Breast epithelium (tissue), 4 donors: ENCODE results near the gene IGF2. TPM values are rescaled to one million over a fixed set of nuclear protein-coding genes. Genes with fewer than 3 reads are reported as not detected.

Experiments
- DNase-seq, 2 donors: peaks; one replicate each; pipeline ENCODE4 v3.0.0-alpha.2; 2019; ENCODE audit warnings: low spot score in 2 of 2
- H3K27ac ChIP-seq, 2 donors: fragments of 200-600 bp; sonication (generic) in 1 of 2; one replicate each; pipeline ENCODE4 v1.5.1; 2016 to 2019; ENCODE audit warnings: mild to moderate bottlenecking in 1 of 2
- H3K27me3 ChIP-seq, 2 donors: fragments of 200-600 bp; sonication (generic) in 1 of 2; one replicate each; pipeline versions ENCODE4 v1.5.1 to v1.6.0; 2017 to 2019; ENCODE audit warnings: control low read depth in 1 of 2, mild to moderate bottlenecking in 1 of 2
- H3K36me3 ChIP-seq: fragments of 200-600 bp; one replicate; pipeline ENCODE4 v1.5.1; 2019
- H3K4me1 ChIP-seq, 2 donors: fragments of 200-600 bp; sonication (generic); one replicate each; pipeline ENCODE4 v1.5.1; 2016 to 2019; ENCODE audit warnings: control low read depth in 1 of 2
- H3K4me3 ChIP-seq, 3 donors: fragments of 200-600 bp; sonication (generic); 1 replicate in 2 of 3; 2 replicates in 1 of 3; pipeline ENCODE4 v1.5.1; 2016 to 2019; ENCODE audit warnings: mild to moderate bottlenecking in 3 of 3, moderate library complexity in 2 of 3
- H3K9me3 ChIP-seq, 2 donors: fragments of 200-600 bp; sonication (generic) in 1 of 2; one replicate each; pipeline ENCODE4 v1.5.1; 2016 to 2019; ENCODE audit warnings: control low read depth in 1 of 2
- POLR2A ChIP-seq: fragments of 450-650 bp; IDR thresholded peaks from one replicate; pipeline ENCODE4 v1.6.1; 2016; ENCODE audit warnings: antibody characterized with exemption, mild to moderate bottlenecking, moderate library complexity
- POLR2AphosphoS5 ChIP-seq, 3 donors: sonication (generic); formaldehyde crosslinking; IDR thresholded peaks; one replicate each; pipeline ENCODE4 v1.6.1; 2017; ENCODE audit warnings: antibody characterized with exemption in 3 of 3
- intact Hi-C: fragments of 100-400 bp; cut with DNase I; formaldehyde crosslinking; loops from one replicate; pipeline ENCODE4 v1.15.1; 2023; ENCODE audit warnings: low total_unique reads
- total RNA-seq, 3 donors: library from RNA; depleted of rRNA; stranded (reverse); fragments of >200 nt; gene quantifications; one replicate each; pipeline ENCODE4 v1.1.0, GENCODE V29; 2016
- TF ChIP-seq, protein P1 (sequence below), 3 donors: fragments of 450-650 bp; IDR thresholded peaks; one replicate each; pipeline ENCODE4 v1.5.1; 2016 to 2017; ENCODE audit warnings: antibody characterized with exemption in 3 of 3, mild to moderate bottlenecking in 3 of 3, moderate library complexity in 3 of 3

IGF2 gene
- total RNA-seq, 3 donors from 2014 or later, result 13.6 to 65.7 (median 65.2) TPM

GRCh38 chr11:2135018-2135569 lies 4.1 kb downstream of the IGF2 start:
- Histone ChIP-seq H3K9me3 (no peaks in the 10 kb centered on the region), H3K4me3 (no peak overlapping the region), H3K36me3 (no peaks in the 10 kb centered on the region), H3K27me3 (peaks cover 9 to 80% of the 10 kb centered on the region in 2 donors), H3K27ac (no peak overlapping the region), H3K4me1 (peaks cover 7 to 8% of the 10 kb centered on the region in 2 donors)
- DNase-seq, result no peak
- intact Hi-C loops, result no loop called here
- TF ChIP-seq, protein P1, sequence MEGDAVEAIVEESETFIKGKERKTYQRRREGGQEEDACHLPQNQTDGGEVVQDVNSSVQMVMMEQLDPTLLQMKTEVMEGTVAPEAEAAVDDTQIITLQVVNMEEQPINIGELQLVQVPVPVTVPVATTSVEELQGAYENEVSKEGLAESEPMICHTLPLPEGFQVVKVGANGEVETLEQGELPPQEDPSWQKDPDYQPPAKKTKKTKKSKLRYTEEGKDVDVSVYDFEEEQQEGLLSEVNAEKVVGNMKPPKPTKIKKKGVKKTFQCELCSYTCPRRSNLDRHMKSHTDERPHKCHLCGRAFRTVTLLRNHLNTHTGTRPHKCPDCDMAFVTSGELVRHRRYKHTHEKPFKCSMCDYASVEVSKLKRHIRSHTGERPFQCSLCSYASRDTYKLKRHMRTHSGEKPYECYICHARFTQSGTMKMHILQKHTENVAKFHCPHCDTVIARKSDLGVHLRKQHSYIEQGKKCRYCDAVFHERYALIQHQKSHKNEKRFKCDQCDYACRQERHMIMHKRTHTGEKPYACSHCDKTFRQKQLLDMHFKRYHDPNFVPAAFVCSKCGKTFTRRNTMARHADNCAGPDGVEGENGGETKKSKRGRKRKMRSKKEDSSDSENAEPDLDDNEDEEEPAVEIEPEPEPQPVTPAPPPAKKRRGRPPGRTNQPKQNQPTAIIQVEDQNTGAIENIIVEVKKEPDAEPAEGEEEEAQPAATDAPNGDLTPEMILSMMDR (IDR thresholded peaks at IDR 0.05), result no peak
- TF ChIP-seq POLR2A, result no peak
- no peak for TF ChIP-seq POLR2AphosphoS5 (IDR thresholded peaks at IDR 0.05)

DNA sequence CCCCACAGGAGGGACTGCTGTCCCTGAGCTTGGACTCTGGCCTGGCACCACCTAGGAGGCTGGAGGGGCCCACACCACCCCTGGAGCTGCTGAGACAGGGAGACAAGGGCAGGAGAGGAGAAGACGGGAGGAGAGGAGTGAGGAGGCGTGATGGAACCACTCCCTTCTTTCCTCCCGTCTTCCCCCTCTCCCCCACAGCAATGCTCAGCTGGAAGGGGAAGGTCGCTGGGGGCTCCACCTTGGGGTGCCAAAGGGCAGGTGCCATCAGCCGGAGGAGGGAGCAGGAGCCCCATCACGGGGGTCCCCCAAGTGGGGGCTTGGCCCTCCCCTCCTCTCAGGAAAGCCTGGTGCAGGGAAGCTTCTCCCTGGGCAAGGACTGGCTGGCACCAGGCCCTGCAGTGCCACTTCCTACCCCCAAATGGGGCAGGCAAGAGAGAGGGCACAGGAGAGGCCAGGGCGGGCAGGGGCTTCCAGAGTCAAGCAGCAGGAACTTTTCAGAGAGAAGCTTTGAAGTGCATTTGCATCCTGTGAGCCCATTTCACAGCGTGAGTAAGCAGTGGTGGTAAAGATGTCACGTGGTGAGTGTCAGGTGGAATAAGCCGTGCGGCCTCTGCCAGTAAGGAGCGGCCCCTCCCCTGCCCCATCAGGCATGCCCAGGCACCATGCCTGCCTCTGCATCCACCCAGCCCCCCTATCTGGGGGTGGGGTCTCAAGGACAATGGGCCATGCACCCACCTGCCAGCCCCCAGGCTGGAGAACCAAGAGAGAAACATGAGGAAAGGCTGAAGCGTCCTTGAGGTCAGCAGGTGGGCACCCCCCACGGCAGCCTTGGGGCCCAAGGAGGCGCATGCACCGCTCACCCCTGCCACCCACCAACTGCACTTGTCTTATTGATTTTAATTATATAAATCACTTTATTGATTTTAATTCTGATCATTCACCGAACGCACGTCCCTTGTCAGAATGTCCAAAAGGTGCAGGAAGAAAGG lies 4.9 kb downstream of the IGF2 start:
- intact Hi-C loops, result loop anchor here (5.0 kb wide), 1 partner anchor 852 kb away; no protein-coding TSS in a partner anchor
- no peak for DNase-seq
- peaks cover 3 to 81% of the 10 kb centered on the region in 2 donors for H3K27me3 ChIP-seq

GRCh38 chr11:2133241-2134021 lies 5.8 kb downstream of the IGF2 start:
- Histone ChIP-seq H3K27me3 (peaks cover 3 to 82% of the 10 kb centered on the region in 2 donors), H3K9me3 (no peaks in the 10 kb centered on the region), H3K27ac (no peak overlapping the region), H3K4me1 (peaks cover 7 to 8% of the 10 kb centered on the region in 2 donors), H3K36me3 (no peaks in the 10 kb centered on the region), H3K4me3 (no peak overlapping the region)
- TF ChIP-seq POLR2A (no peak), POLR2AphosphoS5 (IDR thresholded peaks at IDR 0.05) (no peak)
- TF ChIP-seq, protein P1 (IDR thresholded peaks at IDR 0.05), result no peak
- no peak for DNase-seq
- intact Hi-C loops, result loop anchor here (5.0 kb wide), 1 partner anchor 851 kb away; no protein-coding TSS in a partner anchor

More for the DNA sequence above, 4.9 kb downstream of the IGF2 start:
- Histone ChIP-seq H3K4me1 (peaks cover 7 to 8% of the 10 kb centered on the region in 2 donors), H3K27ac (no peak overlapping the region), H3K4me3 (no peak overlapping the region), H3K9me3 (no peaks in the 10 kb centered on the region), H3K36me3 (no peaks in the 10 kb centered on the region)
- TF ChIP-seq, protein P1 (IDR thresholded peaks at IDR 0.05), result no peak
- no peak for TF ChIP-seq POLR2AphosphoS5 (IDR thresholded peaks at IDR 0.05)
- TF ChIP-seq POLR2A, result no peak

- Histone ChIP-seq H3K27ac (no peak overlapping the region), H3K9me3 (no peaks in the 10 kb centered on the region), H3K4me1 (peaks cover 6 to 7% of the 10 kb centered on the region in 2 donors), H3K27me3 (peaks cover 3 to 84% of the 10 kb centered on the region in 2 donors), H3K36me3 (no peaks in the 10 kb centered on the region), H3K4me3 (no peak overlapping the region)
- TF ChIP-seq POLR2AphosphoS5 (IDR thresholded peaks at IDR 0.05), result no peak
- TF ChIP-seq, protein P1 (IDR thresholded peaks at IDR 0.05), result no peak
- TF ChIP-seq POLR2A, result no peak
- intact Hi-C loops, result loop anchor here (5.0 kb wide), 1 partner anchor 851 kb away; no protein-coding TSS in a partner anchor
- DNase-seq, result no peak
Measured at GRCh38 chr11:2132874-2133240, 6.3 kb downstream of the IGF2 start.
